ENCODE results near the gene TGIF2.

The TGIF2 gene

GRCh38 chr20:36573103-36573797, at the start of gene TGIF2:
TSS of gene TGIF2 (plus strand) at chr20:36573597. CDS start at chr20:36578775, 5,178 bp downstream.
- no peak for DNase-seq

- DNase-seq = no peak
Measured at GRCh38 chr20:36525620-36526365, 47.6 kb upstream of the TGIF2 start.

- no peak for DNase-seq
Measured at GRCh38 chr20:36526521-36527011, 46.8 kb upstream of the TGIF2 start.

GRCh38 chr20:36527331-36528125, 45.9 kb upstream of the TGIF2 start:
- DNase-seq = no peak

- no peak for DNase-seq
Measured at GRCh38 chr20:36528176-36528874, 45.1 kb upstream of the TGIF2 start.

GRCh38 chr20:36528875-36529417, 44.5 kb upstream of the TGIF2 start:
- no peak for DNase-seq

- peak; percentile 86 for DNase-seq
Measured at GRCh38 chr20:36532388-36532787, 41.0 kb upstream of the TGIF2 start.

GRCh38 chr20:36532822-36533221, 40.6 kb upstream of the TGIF2 start:
- no peak for DNase-seq

GRCh38 chr20:36538026-36538722, 35.2 kb upstream of the TGIF2 start:
- DNase-seq = no peak

GRCh38 chr20:36540551-36541211, 32.7 kb upstream of the TGIF2 start:
- DNase-seq = no peak

GRCh38 chr20:36541227-36541767, 32.1 kb upstream of the TGIF2 start, which contains the start of gene MYL9:
TSS of gene MYL9 (plus strand) at chr20:36541519. CDS start at chr20:36544885, 3,366 bp downstream.
- DNase-seq = no peak

GRCh38 chr20:36541768-36542488, 31.5 kb upstream of the TGIF2 start:
- no peak for DNase-seq

- no peak for DNase-seq
Measured at GRCh38 chr20:36542516-36543183, 30.7 kb upstream of the TGIF2 start.

- no peak for DNase-seq
Measured at GRCh38 chr20:36543184-36544133, 29.9 kb upstream of the TGIF2 start.

- no peak for DNase-seq
Measured at GRCh38 chr20:36544134-36545018, 29.0 kb upstream of the TGIF2 start.

- DNase-seq = no peak
Measured at GRCh38 chr20:36546111-36546736, 27.2 kb upstream of the TGIF2 start.

Measured in DMS153 (cell line).